Cerebellar nuclear complex (tissue), 1 donor: ENCODE measurements around the gene PPP1R13B.
"Not testable (repeated sequence)": the region's sequence is repeated elsewhere in the genome, so short reads cannot be mapped to it uniquely, and the experiment has no call there.

Experiments
- DNase-seq, 2 experiments: peaks; one replicate each; lab custom pipeline; 2025; lab: John Stamatoyannopoulos, UW

Gene PPP1R13B

DNA sequence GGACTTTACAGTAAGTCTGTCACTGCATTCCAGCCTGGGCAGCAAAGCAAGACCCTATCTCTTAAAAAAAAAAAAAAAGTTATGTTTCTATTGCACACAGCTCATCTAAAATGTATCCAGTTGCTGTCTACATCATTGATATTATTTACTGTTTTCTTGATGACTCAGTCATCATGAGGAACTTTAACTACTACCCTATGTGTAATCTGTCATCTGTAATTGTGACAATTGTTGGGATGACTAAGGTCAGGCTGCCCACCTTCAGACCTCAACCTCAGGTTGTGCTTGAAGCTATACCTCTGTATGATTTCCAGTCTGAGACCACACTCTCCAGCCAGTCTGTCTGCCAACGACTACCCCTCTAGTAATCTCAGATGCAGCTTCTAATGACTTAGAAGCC, 15.3 kb downstream of the PPP1R13B start:
- DNase-seq: no peak

DNA sequence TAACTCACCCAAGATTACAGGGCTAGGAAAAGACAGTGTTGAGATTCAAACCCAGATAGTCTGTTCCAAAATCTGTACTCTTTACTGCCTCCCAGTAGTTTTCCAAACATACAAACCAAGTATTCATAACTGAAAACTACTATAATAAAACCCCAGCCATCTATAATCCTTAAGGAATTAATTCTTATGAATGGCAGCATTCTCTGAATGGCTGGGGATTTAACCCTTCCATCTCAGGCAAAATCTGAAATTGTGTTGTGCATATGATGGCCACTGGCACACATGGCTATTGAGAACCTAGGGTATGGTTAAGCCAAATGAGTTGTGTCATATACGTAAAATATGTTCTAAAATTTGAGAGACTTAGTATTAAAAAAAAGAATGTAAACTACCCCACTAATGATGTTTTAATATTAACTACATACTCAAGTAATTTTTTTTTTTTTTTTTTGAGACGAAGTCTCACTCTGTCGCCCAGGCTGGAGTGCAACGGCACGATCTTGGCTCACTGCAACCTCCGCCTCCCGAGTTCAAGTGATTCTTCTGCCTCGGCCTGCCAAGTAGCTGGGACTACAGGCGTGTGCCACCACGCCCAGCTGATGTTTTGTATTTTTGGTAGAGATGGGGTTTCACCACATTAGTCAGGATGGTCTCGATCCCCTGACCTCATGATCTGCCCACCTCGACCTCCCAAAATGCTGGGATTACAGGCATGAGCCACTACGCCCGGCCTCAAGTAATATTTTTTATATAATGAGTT, 16.7 kb downstream of the PPP1R13B start:
- DNase-seq: no peak

DNA sequence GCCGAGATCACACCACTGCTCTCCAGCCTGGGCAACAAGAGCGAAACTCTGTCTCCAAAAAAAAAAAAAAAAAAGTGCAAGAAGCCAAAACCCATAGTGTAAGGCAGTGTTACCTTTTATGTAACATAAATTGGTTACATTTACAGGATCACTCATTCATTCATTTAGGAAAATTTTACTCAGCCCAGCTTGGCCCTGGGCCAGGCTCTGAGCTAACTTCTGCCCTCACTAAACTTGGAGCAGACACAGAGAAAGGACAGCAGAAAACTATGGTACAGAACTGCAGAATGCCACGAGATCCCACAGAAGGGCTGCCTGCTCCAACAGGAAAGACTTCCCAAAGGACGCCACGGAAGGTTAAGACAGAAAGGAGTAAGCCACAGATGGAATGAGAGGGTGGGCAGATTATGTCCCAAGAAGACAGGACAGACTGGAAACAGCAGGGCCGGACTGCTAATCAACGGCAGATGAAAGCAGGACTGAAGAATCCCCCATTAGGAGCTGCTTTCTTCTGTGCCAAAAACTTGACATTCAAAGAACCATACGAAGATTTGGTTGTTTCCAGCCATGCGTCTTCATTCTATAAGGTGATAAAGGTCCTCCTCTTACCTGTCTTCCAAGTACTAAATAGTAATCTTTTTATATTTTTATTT, 18.9 kb downstream of the PPP1R13B start:
- DNase-seq: no peak

DNA sequence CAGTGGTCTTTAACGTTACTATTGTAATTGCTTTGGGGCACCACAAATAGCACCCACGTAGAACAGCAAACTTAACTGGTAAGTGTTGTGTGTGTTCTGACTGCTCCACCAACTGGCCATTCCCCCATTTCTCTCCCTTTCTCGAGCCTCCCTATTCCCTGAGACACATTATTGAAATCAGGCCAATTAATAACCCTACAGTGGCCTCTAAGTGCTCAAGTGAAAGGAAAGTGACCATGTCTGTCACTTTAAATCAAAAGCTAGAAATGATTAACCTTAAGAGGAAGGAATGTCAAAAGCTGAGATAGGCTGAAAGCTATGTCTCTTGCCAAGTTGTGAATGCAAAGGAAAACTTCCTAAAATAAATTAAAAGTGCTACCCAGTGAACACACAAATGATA, 22.3 kb downstream of the PPP1R13B start:
- DNase-seq: no peak

DNA sequence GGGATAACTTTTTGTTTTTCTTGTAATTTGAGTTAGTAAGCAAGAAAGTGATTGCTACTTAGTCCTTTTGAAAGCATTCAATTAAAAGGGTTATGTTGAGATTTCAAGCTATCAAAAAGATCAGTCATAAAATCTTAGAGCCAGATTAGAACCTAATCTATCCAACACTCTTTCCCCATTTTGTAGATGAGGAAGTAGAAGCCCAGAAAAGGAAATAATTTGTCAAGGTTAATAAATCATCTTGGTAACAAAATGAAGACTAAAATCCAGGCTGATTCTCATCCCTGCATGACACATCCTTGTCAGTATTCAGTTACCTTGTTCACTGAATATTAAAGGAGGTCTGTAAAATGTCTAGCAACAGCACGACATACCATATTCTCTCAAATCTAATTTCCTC, 26.5 kb downstream of the PPP1R13B start:
- DNase-seq: no peak

GRCh38 chr14:103820382-103820781, 27.0 kb downstream of the PPP1R13B start:
- no peak for DNase-seq

DNA sequence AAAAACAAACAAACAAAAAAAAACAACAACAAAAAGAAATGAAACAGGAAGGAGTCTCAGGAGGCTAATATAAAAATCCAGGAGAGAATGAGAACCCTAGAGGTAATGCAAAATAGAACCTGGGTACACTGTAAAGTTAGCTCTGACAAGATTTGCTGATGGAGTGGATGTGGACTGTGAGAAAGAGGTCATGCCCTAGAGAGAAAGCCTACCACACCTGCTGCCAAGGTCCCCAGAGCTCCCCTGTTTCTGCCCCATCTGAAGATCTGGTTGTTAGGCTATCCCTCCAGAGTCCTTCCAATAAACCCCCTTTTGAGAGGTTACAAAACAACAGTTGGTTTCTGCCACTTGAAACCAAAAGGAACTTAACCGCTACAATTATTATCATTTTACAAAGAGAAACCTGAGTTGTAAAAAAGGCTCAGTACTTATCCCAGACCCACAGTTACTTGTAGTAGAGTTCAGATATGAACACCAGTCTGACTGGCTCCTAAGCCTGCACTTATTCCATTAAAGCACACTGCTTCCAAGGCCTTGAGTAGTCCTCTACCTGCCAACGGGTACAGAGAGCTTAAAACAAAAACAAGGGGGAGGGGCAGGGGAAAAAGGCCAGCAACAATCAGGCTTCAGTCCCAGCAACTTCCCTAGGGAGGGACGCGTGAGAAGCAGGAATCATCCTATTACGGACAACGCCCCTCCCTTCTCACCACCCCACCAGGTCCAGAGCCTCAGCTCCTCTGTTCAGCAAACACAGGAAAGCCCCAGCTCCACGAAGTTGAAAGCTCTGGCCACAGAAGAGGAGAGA, 27.7 kb downstream of the PPP1R13B start:
- no peak for DNase-seq

- DNase-seq: no peak
These were observed 28.5 kb downstream of the PPP1R13B start for GRCh38 chr14:103818870-103819269.

GRCh38 chr14:103818422-103818821, 29.0 kb downstream of the PPP1R13B start:
- no peak for DNase-seq

DNA sequence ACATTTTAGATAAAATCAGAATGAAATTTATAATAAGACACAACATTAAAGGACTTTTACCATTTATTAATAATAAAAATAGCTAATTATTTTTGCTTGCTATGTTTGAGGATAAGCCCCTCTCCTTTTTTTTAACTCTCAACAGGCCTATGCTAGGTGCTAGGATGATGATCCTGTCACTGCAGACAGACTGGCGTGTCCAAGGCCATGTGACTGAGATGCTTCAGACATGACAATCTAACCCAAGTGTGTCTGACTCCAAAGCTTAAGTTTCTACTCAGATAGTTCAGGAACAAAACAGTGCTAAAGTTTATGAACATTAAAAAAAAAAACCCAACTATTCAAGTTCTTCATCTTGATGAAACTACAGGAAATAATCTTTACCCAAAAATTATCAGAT, 29.8 kb downstream of the PPP1R13B start:
- DNase-seq: no peak

- no peak for DNase-seq
These were observed 30.4 kb downstream of the PPP1R13B start for GRCh38 chr14:103816991-103817390.

DNA sequence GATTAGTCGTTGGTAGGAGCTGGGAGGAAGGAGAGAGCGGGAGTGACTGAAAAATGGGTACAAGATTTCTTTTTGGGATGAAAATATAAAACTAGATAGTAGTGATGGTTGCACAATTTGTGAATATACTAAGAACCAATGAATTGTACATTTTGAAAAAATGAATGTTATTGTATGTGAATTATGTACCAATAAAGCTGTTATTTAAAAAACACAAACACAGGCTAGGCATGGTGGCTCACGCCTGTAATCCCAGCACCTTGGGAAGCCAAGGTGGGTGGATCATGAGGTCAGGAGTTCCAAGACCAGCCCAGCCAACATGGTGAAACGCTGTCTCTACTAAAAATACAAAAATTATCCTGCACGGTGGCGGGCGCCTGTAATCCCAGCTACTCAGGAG, 32.1 kb downstream of the PPP1R13B start:
- no peak for DNase-seq

DNA sequence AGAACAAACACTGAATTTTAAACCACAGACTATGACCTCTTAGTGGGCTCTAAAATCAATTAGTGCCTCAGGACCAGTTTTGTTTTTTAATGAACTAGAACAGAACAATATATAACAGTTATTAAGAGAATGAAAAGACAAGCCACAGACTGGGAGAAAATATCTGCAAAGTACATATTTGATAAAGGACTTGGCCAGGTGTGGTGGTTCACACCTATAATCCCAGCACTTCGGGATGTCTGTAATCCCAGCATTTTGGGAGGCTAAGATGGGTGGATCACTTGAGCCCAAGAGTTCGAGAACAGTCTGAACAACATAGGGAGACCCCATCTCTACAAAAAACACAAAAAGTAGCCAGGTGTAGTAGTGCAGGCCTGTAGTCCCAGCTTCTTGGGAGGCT, 36.2 kb downstream of the PPP1R13B start:
- DNase-seq: no peak

DNA sequence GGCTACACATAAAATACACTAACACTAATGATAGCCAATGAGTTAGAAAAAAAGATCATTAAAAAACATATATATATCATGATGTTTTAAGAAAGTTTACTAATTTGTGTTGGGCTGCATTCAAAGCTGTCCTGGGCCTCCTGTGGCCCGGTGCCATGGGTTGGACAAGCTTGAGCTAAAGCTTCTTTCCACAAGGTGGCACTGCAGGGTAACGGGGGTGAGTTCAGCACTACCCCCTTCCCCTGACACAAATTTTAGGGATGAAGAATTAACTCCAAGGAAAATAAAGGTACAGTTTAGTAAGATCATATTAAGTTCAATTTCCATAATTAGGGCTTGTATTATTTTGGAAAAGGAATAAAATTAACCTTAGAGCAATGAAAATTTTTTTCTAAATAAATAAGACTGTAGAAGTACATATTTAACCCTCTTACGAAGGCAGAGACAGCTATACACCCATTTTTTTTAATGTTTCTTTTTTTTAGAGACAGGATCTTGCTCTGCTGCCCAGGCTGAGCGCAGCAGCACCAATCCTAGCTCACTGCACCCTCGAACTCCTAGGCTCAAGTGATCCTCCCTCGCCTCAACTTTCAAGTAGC, 38.9 kb downstream of the PPP1R13B start:
- no peak for DNase-seq

DNA sequence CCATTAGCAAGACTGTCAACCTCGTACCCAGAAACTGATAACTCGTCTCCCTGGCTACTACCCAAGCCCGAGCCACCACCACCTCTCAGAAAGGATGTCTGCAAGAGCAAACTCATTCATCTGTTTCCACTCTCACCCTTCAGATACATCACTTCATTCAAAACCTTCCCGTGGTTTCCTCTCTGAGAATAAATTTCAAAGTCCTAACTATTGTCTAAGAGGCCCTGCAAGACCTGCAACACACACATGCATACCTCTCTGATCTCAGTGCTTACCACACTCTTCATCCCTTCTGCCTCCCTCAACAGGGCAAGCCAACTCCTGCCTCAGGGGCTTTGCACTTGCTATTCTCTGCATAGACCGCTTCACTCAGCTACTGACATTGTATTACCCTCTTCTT, 40.6 kb downstream of the PPP1R13B start:
- no peak for DNase-seq

DNA sequence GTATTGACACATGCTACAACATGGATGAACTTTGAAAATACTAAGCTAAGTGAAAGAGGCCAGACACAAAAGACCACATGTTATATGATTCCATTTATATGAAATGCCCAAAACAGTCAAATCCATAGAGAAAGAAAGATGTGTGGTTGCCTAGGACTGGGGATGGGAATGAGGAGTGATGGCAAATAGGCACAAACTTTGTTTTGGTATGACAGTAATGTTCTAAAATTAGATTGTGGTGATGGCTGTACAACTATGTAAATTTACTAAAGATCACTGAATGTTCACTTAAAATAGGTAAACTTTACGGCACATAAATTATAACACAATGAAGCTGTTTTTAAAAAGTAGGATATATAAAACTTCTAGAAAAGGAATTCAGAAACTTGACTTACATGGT, 41.7 kb downstream of the PPP1R13B start:
- DNase-seq: no peak

- DNase-seq: no peak
These were observed 43.7 kb downstream of the PPP1R13B start for GRCh38 chr14:103803661-103804060.

GRCh38 chr14:103802356-103802755, 45.0 kb downstream of the PPP1R13B start:
- no peak for DNase-seq

DNA sequence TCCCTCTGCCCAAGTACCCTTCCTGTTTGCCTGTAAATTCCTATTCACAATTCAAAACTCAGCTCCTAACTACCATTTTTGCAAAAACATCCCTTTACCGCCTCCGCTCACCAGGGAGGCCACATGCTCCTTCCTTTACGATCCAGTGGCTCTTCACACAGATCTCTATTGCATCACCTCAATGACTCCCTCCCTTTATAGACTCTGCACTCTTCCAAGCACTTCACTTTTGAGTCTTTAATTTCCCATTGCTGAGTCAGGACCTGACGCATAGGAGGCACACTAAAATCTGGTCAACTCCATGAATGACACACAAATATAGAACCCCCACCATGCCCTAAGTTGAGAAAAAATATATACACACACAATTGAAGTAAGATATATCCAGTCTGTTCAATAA, 45.9 kb downstream of the PPP1R13B start:
- no peak for DNase-seq

DNA sequence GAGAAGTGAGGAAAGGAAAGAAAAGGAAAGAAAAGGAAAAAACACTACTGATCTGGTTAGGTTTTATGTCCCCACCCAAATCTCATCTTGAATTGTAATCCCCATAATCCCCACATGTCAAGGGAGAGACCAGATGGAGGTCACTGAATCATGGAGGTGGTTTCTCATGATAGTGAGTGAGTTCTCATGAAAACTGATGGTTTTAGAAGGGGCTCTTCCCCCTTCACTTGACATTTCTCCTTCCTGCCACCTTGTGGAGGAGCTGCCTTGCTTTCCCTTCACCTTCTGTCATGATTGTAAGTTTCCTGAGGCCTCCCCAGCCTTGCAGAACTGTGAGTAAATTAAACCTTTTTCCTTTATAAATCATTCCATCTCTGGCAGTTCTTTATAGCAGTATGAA, 54.2 kb downstream of the PPP1R13B start:
- DNase-seq: not testable (repeated sequence)

- no peak for DNase-seq
These were observed 59.3 kb downstream of the PPP1R13B start for GRCh38 chr14:103788086-103788485.

- no peak for DNase-seq
These were observed 65.0 kb downstream of the PPP1R13B start for GRCh38 chr14:103782376-103782775.

DNA sequence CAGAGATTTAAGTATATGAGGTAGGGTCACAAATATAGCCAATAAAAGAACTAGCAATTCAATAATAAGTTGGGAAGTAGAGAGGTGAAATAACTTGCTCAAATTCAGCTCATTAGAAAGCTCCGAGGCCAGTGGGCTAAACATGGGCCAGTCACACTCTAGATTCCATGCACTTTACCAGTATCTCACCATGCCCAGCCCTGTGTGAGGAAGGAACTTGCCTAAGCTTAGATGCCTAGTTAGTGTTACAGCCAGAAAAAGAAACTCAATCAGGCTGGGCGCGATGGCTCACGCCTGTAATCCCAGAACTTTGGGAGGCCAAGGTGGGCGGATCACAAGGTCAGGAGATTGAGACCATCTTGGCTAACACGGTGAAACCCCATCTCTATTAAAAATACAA, 71.1 kb downstream of the PPP1R13B start:
- not testable (repeated sequence) for DNase-seq
